Epidermal melanocyte (primary cell): ENCODE results near the gene SUCLA2.
"Not testable (repeated sequence)": the region's sequence is repeated elsewhere in the genome, so short reads cannot be mapped to it uniquely, and the experiment has no call there.

Experiments
- DNase-seq: peaks from one replicate; pipeline ENCODE4 v3.0.0; 2011; ENCODE audit warnings: low spot score; ENCODE audit not compliant: insufficient read length

The SUCLA2 gene

GRCh38 chr13:47997384-47997783 lies 3.7 kb downstream of the SUCLA2 start:
- DNase-seq: no peak

- DNase-seq: no peak
These were observed 9.2 kb downstream of the SUCLA2 start for GRCh38 chr13:47991859-47992258.

- DNase-seq: no peak
These were observed 10.1 kb downstream of the SUCLA2 start for GRCh38 chr13:47990920-47991466.

DNA sequence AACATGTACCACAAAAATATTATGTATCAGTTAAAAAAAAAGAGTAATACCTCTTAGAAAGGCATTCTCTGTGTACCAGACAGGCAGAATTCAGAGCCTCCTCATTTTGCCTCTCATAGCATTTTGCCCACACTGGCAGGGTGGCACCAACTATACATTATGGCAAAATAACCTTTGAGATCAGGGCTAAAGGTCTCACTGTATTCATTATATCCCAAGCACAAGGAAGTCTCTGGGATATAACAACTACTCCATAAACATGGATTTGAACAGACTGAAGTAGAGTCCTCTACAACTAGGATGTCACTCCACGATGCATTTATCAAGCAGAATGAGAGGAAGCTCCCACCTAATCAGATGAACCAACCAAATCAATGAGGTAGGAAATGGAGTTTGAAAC lies 10.6 kb downstream of the SUCLA2 start:
- DNase-seq: no peak

GRCh38 chr13:47983070-47983469 lies 18.0 kb downstream of the SUCLA2 start:
- no peak for DNase-seq

- DNase-seq: no peak
These were observed 24.7 kb downstream of the SUCLA2 start for GRCh38 chr13:47976325-47976724.

DNA sequence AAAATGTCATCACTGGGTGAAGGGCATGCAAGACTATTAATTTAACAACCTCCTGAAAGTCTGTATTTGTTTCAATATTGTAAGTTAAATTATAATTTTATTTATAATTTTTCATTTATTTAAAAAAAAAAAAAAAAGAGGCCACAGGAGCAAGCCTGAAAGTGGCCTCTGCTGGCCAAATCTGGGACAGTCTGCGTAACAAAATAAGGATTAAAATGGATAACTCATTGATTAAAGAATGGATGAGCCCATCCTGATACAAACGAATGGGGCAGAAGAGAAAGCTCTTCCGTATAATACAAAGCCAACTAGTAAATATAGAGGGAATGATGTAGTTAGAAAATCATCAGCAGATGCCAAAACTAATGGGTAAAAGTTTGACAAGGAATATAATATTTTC lies 36.2 kb downstream of the SUCLA2 start:
- no peak for DNase-seq

DNA sequence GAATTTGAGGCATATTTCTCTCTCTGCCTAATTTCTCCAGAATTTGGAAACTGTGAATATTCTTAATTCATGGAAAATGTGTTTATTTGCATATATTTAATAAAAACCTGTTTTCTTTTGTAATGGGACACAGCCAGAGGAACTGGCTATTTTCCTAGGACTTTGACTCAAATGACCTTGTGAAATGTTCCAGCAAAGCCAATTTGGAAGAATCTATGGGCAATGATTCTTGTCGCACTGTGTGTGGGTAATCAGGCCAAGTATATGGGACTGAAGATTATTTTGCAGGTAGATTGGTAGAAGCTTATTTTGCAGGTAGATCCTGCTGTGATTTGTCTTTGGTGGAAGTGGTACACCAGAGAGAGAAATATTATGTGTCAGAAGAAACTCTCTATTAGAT lies 38.8 kb downstream of the SUCLA2 start:
- DNase-seq: no peak

GRCh38 chr13:47959468-47960247 lies 41.4 kb downstream of the SUCLA2 start:
- DNase-seq: no peak

DNA sequence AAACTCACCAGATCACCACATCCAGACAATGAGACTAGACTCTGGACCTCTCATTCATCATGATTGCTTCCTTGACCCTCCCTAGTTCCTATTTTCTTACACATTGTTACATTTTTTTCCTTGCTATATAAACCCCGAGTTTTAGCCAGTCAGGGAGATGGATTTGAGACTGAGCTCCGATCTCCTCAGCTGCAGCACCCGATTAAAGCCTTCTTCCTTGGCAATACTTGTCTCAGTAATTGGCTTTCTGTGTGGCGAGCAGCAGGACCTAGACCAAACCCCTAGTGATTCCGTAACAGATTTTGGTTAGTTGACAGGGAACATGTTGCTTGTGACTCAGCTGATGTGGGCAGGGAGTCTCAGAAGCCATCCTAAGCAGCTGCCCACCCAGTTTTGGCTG lies 44.0 kb downstream of the SUCLA2 start:
- no peak for DNase-seq

GRCh38 chr13:47955836-47956235 lies 45.2 kb downstream of the SUCLA2 start:
- DNase-seq: no peak

GRCh38 chr13:47949799-47950198 lies 51.3 kb downstream of the SUCLA2 start:
- no peak for DNase-seq

- DNase-seq: no peak
These were observed 55.3 kb downstream of the SUCLA2 start for GRCh38 chr13:47945738-47946137.

DNA sequence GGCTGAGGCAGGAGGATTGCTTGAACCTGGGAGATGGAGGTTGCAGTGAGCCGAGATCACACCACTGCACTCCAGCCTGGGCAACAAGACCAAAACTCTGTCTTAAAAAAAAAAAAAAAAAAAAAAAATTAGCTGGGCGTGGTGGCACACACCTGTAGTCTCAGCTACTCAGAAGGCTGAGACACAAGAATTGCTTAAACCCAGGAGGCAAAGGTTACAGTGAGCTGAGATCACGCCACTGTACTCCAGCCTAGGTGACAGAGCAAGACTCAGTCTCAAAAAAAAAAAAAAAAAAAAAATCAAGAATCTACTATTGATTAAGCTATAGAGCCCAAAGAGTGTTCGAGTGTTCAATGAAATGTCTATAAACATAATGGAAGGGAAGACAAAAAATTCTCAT lies 55.9 kb downstream of the SUCLA2 start:
- DNase-seq: not testable (repeated sequence)

DNA sequence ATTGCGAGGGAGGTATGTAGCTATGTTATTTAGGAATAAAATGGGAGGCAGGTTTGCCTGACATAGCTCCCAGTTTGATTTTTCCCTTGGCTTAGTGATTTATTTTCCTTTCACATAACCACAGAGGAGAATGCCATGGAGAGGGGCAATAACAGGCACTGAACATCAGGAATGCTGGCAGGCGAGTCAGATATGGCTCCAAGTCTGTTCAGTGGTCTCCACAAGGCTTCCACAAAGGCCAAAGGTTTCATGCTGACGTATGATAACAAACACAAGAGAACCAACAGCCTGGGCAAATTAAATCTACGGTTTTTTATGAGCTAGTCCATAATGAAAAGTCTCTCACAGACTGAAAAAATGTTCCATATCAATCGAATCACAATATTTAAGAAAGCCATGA lies 66.7 kb downstream of the SUCLA2 start:
- no peak for DNase-seq

DNA sequence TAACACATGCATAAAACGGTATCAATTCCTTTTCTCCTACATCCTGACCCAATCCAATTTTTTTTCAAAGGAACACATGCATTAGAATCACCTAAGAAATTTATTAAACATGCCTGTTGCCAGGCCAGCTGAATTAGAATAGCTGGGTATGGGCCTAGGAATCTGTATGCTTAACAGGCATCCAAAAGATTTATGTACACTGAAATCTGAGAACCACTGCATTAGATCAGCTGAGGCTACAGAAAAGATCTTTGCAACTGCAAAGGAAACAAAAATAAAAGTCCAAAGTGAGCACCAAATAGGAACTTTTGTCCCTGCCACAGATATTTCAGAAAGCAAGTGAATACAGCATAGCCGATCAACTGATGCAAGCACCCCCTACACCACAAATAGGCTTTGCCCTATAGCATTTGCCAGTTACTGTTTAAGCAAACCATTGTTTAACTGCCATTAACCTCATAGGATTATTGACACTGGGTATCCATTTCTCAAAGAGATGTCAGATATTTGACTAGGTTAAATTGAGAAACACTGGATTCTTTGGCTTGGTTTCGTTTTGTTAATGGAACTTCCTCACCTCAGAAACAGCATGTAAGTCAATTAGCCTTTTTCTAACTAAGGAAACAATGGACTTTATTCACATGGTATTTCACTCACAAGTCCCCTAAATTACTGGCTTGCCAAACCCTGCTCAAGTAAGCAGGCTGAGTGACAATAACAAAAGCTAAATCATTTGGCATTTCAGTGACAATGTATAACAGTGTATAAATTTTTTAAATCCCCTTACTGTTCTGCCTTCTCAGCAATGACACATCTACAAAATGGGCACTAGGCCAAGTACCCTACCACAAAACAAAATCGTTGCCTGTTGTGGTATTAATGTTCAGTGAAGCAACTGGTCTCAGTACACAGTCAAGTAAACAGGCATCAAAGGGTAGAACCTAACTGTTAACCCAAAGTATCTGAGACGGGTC lies 67.8 kb downstream of the SUCLA2 start:
- DNase-seq: no peak

DNA sequence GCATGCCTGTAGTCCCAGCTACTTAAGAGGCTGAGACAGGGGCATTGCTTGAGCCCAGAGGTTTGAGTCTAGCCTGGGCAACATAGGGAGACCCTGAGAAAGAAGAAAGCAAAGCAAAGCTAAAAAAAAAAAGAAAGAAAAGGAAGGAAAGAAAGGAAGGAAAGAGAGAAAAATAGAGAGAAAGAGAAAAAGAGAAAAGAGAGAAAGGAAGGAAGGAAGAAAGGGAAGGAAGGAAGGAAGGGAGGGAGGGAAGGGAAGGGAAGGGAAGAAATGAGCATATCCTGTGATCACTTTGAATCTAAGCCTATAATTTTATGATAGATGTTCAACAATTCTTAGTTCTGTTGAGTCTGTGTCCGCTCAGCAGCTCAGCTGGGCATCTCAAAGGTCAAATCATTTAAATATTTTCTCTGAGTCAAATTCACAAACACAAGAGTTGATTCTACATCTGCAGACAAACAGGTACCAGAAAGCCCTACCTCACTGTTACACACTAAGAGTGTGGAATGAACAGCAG lies 70.4 kb downstream of the SUCLA2 start:
- no peak for DNase-seq

GRCh38 chr13:47929156-47929555 lies 71.9 kb downstream of the SUCLA2 start:
- DNase-seq: no peak

- no peak for DNase-seq
These were observed 84.0 kb downstream of the SUCLA2 start for GRCh38 chr13:47917022-47917574.

DNA sequence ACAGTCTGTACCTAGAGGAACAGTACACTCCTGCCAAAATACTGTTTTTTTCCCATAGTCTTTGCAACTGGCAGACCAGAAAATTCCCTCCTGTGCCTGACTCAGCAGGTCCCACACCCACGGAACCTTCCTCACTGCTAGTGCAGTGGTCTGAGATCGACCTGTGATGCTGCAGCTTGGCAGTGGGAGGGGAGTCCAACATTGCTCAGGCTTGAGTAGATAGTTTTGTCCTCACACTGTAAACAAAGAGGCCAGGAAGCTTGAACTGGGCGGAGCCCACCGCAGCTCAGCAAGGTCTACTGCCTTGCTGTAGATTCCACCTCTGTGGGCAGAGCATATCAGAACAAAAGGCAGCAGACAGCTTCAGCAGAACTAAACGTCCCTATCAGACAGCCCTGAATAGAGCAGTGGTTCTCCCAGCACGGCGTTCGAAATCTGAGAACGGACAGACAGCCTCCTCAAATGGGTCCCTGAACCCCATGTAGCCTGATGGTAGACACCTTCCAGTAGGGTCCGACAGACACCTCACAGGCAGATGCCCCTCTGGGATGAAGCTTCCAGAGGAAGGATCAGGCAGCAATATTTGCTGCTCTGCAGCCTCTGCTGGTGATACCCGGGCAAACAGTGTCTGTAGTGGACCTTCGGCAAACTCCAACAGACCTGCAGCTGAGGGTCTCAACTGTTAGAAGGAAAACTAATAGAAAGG lies 92.7 kb downstream of the SUCLA2 start:
- DNase-seq: no peak

- no peak for DNase-seq
These were observed 96.2 kb downstream of the SUCLA2 start for GRCh38 chr13:47904891-47905290.
